ENCODE measurements around the gene HDAC5.

HDAC5 gene

GRCh38 chr17:44079877-44080821 lies 43.3 kb downstream of the HDAC5 start:
- DNase-seq: no peak
- TF ChIP-seq, protein P1, sequence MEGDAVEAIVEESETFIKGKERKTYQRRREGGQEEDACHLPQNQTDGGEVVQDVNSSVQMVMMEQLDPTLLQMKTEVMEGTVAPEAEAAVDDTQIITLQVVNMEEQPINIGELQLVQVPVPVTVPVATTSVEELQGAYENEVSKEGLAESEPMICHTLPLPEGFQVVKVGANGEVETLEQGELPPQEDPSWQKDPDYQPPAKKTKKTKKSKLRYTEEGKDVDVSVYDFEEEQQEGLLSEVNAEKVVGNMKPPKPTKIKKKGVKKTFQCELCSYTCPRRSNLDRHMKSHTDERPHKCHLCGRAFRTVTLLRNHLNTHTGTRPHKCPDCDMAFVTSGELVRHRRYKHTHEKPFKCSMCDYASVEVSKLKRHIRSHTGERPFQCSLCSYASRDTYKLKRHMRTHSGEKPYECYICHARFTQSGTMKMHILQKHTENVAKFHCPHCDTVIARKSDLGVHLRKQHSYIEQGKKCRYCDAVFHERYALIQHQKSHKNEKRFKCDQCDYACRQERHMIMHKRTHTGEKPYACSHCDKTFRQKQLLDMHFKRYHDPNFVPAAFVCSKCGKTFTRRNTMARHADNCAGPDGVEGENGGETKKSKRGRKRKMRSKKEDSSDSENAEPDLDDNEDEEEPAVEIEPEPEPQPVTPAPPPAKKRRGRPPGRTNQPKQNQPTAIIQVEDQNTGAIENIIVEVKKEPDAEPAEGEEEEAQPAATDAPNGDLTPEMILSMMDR (IDR thresholded peaks at IDR 0.05): no peak
- no peak overlapping the region for H3K4me3 ChIP-seq
- H3K27ac ChIP-seq: no peak overlapping the region
- H3K4me1 ChIP-seq: peaks cover 0 to 4% (median 0%) of the 10 kb centered on the region in 4 donors
- peaks cover 90 to 100% (median 91%) of the 10 kb centered on the region in 3 donors for H3K36me3 ChIP-seq
- no peaks in the 10 kb centered on the region for H3K9me3 ChIP-seq
- intact Hi-C loops (cut with DNase I; ENCODE audit: low total_unique reads): no loop called here
- no peaks in the 10 kb centered on the region for H3K27me3 ChIP-seq

DNA sequence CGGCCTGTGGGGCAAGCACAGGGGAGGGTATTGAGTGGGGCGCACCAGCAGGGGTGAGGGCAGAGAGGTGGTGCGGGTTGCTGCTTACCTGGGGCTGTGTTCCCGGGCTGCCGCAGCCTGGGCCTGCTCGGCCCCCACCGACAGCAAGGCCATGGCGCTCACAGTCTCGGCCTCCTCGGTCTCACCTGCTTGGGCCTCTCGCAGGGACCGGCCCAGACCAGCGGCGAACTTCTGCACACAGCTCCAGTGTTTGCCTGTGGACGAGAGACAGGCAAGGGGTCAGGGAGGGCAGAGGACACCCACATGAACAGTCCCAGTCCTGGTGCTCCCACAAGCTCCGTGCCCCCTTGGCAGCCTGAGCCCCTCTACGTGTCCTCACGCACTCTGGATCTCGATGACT lies 45.0 kb downstream of the HDAC5 start:
- Histone ChIP-seq H3K36me3 (peaks cover 80 to 93% (median 82%) of the 10 kb centered on the region in 3 donors), H3K27me3 (no peaks in the 10 kb centered on the region), H3K4me1 (peaks cover 0 to 4% (median 0%) of the 10 kb centered on the region in 4 donors), H3K27ac (no peak overlapping the region), H3K9me3 (no peaks in the 10 kb centered on the region), H3K4me3 (no peak overlapping the region)
- intact Hi-C loops (cut with DNase I; ENCODE audit: low total_unique reads): no loop called here
- no peak for DNase-seq
- TF ChIP-seq, protein P1 (IDR thresholded peaks at IDR 0.05): no peak

- TF ChIP-seq, protein P1 (IDR thresholded peaks at IDR 0.05): no peak
- Histone ChIP-seq H3K27me3 (no peaks in the 10 kb centered on the region), H3K27ac (peak overlapping the region; percentile 12 to 19), H3K4me3 (no peak overlapping the region), H3K36me3 (peaks cover 72 to 84% (median 74%) of the 10 kb centered on the region in 3 donors), H3K9me3 (no peaks in the 10 kb centered on the region), H3K4me1 (peaks cover 0 to 5% (median 4%) of the 10 kb centered on the region in 4 donors)
- intact Hi-C loops (cut with DNase I; ENCODE audit: low total_unique reads): no loop called here
- no peak for DNase-seq
Observed at GRCh38 chr17:44077595-44077909, 45.9 kb downstream of the HDAC5 start.

GRCh38 chr17:44076716-44077594 lies 46.5 kb downstream of the HDAC5 start:
- no peaks in the 10 kb centered on the region for H3K27me3 ChIP-seq
- intact Hi-C loops (cut with DNase I; ENCODE audit: low total_unique reads): no loop called here
- no peak for DNase-seq
- no peaks in the 10 kb centered on the region for H3K9me3 ChIP-seq
- TF ChIP-seq, protein P1 (IDR thresholded peaks at IDR 0.05): no peak
- peak overlapping the region; percentile 12 to 19 for H3K27ac ChIP-seq
- peaks cover 66 to 78% (median 68%) of the 10 kb centered on the region in 3 donors for H3K36me3 ChIP-seq
- H3K4me1 ChIP-seq: peaks cover 0 to 9% (median 7%) of the 10 kb centered on the region in 4 donors
- H3K4me3 ChIP-seq: no peak overlapping the region

DNA sequence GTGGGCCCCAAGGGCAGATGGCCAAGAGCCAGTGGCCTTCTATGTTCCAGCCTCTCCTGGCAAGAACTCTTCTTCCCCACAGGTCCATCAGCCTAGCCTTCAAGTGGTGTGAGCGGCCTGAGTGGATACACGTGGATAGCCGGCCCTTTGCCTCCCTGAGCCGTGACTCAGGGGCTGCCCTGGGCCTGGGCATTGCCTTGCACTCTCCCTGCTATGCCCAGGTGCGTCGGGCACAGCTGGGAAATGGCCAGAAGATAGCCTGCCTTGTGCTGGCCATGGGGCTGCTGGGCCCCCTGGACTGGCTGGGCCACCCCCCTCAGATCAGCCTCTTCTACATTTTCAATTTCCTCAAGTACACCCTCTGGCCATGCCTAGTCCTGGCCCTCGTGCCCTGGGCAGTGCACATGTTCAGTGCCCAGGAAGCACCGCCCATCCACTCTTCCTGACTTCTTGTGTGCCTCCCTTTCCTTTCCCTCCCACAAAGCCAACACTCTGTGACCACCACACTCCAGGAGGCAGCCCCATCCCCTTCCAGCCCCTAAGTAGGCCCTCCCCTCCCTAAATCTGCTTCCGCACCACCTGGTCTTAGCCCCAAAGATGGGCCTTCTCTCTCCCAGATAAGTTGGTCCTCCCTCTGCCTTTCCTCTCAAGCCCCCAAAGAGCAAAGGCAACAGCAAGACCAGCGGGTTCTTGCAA lies 47.7 kb downstream of the HDAC5 start:
- H3K27ac ChIP-seq: no peak overlapping the region
- peaks cover 4 to 20% (median 16%) of the 10 kb centered on the region in 4 donors for H3K4me1 ChIP-seq
- no peak for DNase-seq
- no peaks in the 10 kb centered on the region for H3K9me3 ChIP-seq
- TF ChIP-seq, protein P1 (IDR thresholded peaks at IDR 0.05): no peak
- no peak overlapping the region for H3K4me3 ChIP-seq
- intact Hi-C loops (cut with DNase I; ENCODE audit: low total_unique reads): no loop called here
- H3K27me3 ChIP-seq: no peaks in the 10 kb centered on the region
- peaks cover 56 to 66% (median 61%) of the 10 kb centered on the region in 3 donors for H3K36me3 ChIP-seq

All from tibial artery (tissue), 4 donors.